ENCODE results near the gene SLC1A5. TPM values are rescaled to one million over a fixed set of nuclear protein-coding genes. Genes with fewer than 3 reads are reported as not detected.

Gene SLC1A5
- polyA plus RNA-seq, 1 of the 3 experiments (the other 2 are of a cell fraction): 80.4 TPM

GRCh38 chr19:46759206-46759605, 29.2 kb downstream of the SLC1A5 start:
- no peaks in the 10 kb centered on the region for H4K20me1 ChIP-seq (ENCODE audit: insufficient read depth)
- H2AFZ ChIP-seq (ENCODE audit: low read depth): no peak overlapping the region
- DNase-seq: no peak
- no peak overlapping the region; a peak in 1 of 4 replicates for H3K27ac ChIP-seq (ENCODE audit: low read depth in 2 of 2, low read length in 1 of 2)
- H3K9me2 ChIP-seq: no peaks in the 10 kb centered on the region
- H3K4me3 ChIP-seq (ENCODE audit: low read depth in 2 of 2, low read length in 1 of 2): no peak overlapping the region
- H3K4me2 ChIP-seq: no peak overlapping the region
- no peaks in the 10 kb centered on the region for H3K79me2 ChIP-seq (ENCODE audit: insufficient read depth)
- no peaks in the 10 kb centered on the region for H3K4me1 ChIP-seq (ENCODE audit: control insufficient read depth in 1 of 2, insufficient read depth in 2 of 2, low read depth in 1 of 2, low read length in 1 of 2)
- CTCF ChIA-PET: interaction anchor here (7.5 kb wide), 1 partner anchor 81 kb away, joined by 170 read pairs; no protein-coding TSS in a partner anchor
- WGBS (ENCODE audit: low lambda C conversion rate): 96% methylated on average over 6 of the region's 6 CpGs
- TF ChIP-seq REST (IDR thresholded peaks at IDR 0.05; ENCODE audit: low read depth, low read length): no peak
- TF ChIP-seq EP300 (IDR thresholded peaks at IDR 0.05; ENCODE audit: borderline replicate concordance in 1 of 2, low read depth in 1 of 2, low read length in 1 of 2): no peak
- no peak for TF ChIP-seq FOSL2 (IDR thresholded peaks at IDR 0.05; ENCODE audit: borderline replicate concordance, low read depth)
- no peak for TF ChIP-seq POLR2AphosphoS5 (IDR thresholded peaks at IDR 0.05; ENCODE audit: low read depth, low read length)
- no peak for TF ChIP-seq SIN3A (IDR thresholded peaks at IDR 0.05; ENCODE audit: borderline replicate concordance, low read depth, low read length)
- no peak for TF ChIP-seq FOXJ3 (CRISPR knock-in tag; IDR thresholded peaks at IDR 0.05)
- TF ChIP-seq SMC3 (IDR thresholded peaks at IDR 0.05; ENCODE audit: low read depth, low read length): no peak
- TF ChIP-seq IRF3 (IDR thresholded peaks at IDR 0.05; ENCODE audit: low read depth, low read length): no peak
- H3K36me3 ChIP-seq (replicated peaks in 1 of 2; ENCODE audit: control insufficient read depth in 1 of 2, insufficient read depth in 2 of 2, low read length in 1 of 2): peaks cover 2 to 5% of the 10 kb centered on the region in 2 experiments
- no peak overlapping the region for H3K9ac ChIP-seq
- no peaks in the 10 kb centered on the region for H3K27me3 ChIP-seq (ENCODE audit: insufficient read depth)
- POLR2A ChIA-PET: no interaction called here
- H3K9me3 ChIP-seq: no peaks in the 10 kb centered on the region
- peaks cover 12% of the 10 kb centered on the region for H3F3A ChIP-seq (replicated peaks; ENCODE audit: insufficient read depth)

GRCh38 chr19:46756544-46756888, 31.9 kb downstream of the SLC1A5 start:
- TF ChIP-seq MXI1 (IDR thresholded peaks at IDR 0.05; ENCODE audit: low read depth, low read length) (no peak), CHD2 (IDR thresholded peaks at IDR 0.05; ENCODE audit: low read length, partially characterized antibody) (no peak)
- no peaks in the 10 kb centered on the region for H3K27me3 ChIP-seq (ENCODE audit: insufficient read depth)
- H3K9me2 ChIP-seq: no peaks in the 10 kb centered on the region
- no peak overlapping the region for H3K9ac ChIP-seq
- H3K9me3 ChIP-seq: no peaks in the 10 kb centered on the region
- no peak overlapping the region for H3K4me2 ChIP-seq
- H4K20me1 ChIP-seq (ENCODE audit: insufficient read depth): no peaks in the 10 kb centered on the region
- POLR2A ChIA-PET: no interaction called here
- WGBS (ENCODE audit: low lambda C conversion rate): 90% methylated on average over 17 of the region's 30 CpGs
- H3K36me3 ChIP-seq (replicated peaks in 1 of 2; ENCODE audit: control insufficient read depth in 1 of 2, insufficient read depth in 2 of 2, low read length in 1 of 2): peaks cover 5 to 8% of the 10 kb centered on the region in 2 experiments
- no peak overlapping the region for H2AFZ ChIP-seq (ENCODE audit: low read depth)
- peaks cover 0 to 2% of the 10 kb centered on the region in 2 experiments; a peak in 1 of 4 replicates for H3K4me1 ChIP-seq (ENCODE audit: control insufficient read depth in 1 of 2, insufficient read depth in 2 of 2, low read depth in 1 of 2, low read length in 1 of 2)
- H3K79me2 ChIP-seq (ENCODE audit: insufficient read depth): no peaks in the 10 kb centered on the region
- H3K4me3 ChIP-seq (ENCODE audit: low read depth in 2 of 2, low read length in 1 of 2): no peak overlapping the region
- peaks cover 12% of the 10 kb centered on the region for H3F3A ChIP-seq (replicated peaks; ENCODE audit: insufficient read depth)
- no peak for DNase-seq
- CTCF ChIA-PET: interaction anchor here (0.5 to 7.5 kb wide), 7 partner anchors 10 to 143 kb away, joined by 3 to 170 read pairs (median 3); partner anchors contain the start of gene SLC1A5
- no peak overlapping the region for H3K27ac ChIP-seq (ENCODE audit: low read depth in 2 of 2, low read length in 1 of 2)

All from SK-N-SH (cell line).